Measurements from ENCODE around the gene PNLIP.

Gene PNLIP

GRCh38 chr10:116611153-116611545 is 65.4 kb downstream of the PNLIP start:
- no peak overlapping the region for H3K4me3 ChIP-seq (replicated peaks in 1 of 2; ENCODE audit: low read depth in 2 of 2, low read length in 2 of 2)
- no peak for TF ChIP-seq CTCF (IDR thresholded peaks at IDR 0.05; ENCODE audit: low read depth, low read length)
- DNase-seq (ENCODE audit: low read depth in 2 of 2): no peak

- H3K4me3 ChIP-seq (replicated peaks in 1 of 2; ENCODE audit: low read depth in 2 of 2, low read length in 2 of 2): no peak overlapping the region
- no peak for DNase-seq (ENCODE audit: low read depth in 2 of 2)
- no peak for TF ChIP-seq CTCF (IDR thresholded peaks at IDR 0.05; ENCODE audit: low read depth, low read length)
Observed at GRCh38 chr10:116612107-116612769, 66.5 kb downstream of the PNLIP start.

GRCh38 chr10:116613471-116613870 is 67.7 kb downstream of the PNLIP start:
- no peak for DNase-seq (ENCODE audit: low read depth in 2 of 2)
- no peak for TF ChIP-seq CTCF (IDR thresholded peaks at IDR 0.05; ENCODE audit: low read depth, low read length)

GRCh38 chr10:116614796-116615195 is 69.1 kb downstream of the PNLIP start:
- no peak for DNase-seq (ENCODE audit: low read depth in 2 of 2)
- no peak for TF ChIP-seq CTCF (IDR thresholded peaks at IDR 0.05; ENCODE audit: low read depth, low read length)
- H3K4me3 ChIP-seq (replicated peaks in 1 of 2; ENCODE audit: low read depth in 2 of 2, low read length in 2 of 2): no peak overlapping the region

More at GRCh38 chr10:116613471-116613870, 67.7 kb downstream of the PNLIP start:
- no peak overlapping the region for H3K4me3 ChIP-seq (replicated peaks in 1 of 2; ENCODE audit: low read depth in 2 of 2, low read length in 2 of 2)

- no peak for DNase-seq (ENCODE audit: low read depth in 2 of 2)
- no peak for TF ChIP-seq CTCF (IDR thresholded peaks at IDR 0.05; ENCODE audit: low read depth, low read length)
- no peak overlapping the region for H3K4me3 ChIP-seq (replicated peaks in 1 of 2; ENCODE audit: low read depth in 2 of 2, low read length in 2 of 2)
Observed at GRCh38 chr10:116615199-116615776, 69.6 kb downstream of the PNLIP start.
